Rectal smooth muscle tissue (tissue), 1 donor: ENCODE results near the gene AP1S3.
"Not testable (repeated sequence)": the region's sequence is repeated elsewhere in the genome, so short reads cannot be mapped to it uniquely, and the experiment has no call there.

Experiments
- H3K27ac ChIP-seq: one replicate; pipeline ENCODE4 v1.7.0; 2013; ENCODE audit warnings: low read depth, low read length, inconsistent platforms
- H3K27me3 ChIP-seq: one replicate; pipeline ENCODE4 v1.7.0; 2013; ENCODE audit warnings: low read length; ENCODE audit not compliant: control insufficient read depth, insufficient read depth
- H3K36me3 ChIP-seq: one replicate; pipeline ENCODE4 v1.7.0; 2013; ENCODE audit warnings: low read length; ENCODE audit not compliant: control insufficient read depth, insufficient read depth
- H3K4me1 ChIP-seq: one replicate; pipeline ENCODE4 v1.7.0; 2013; ENCODE audit warnings: low read length; ENCODE audit not compliant: control insufficient read depth, insufficient read depth
- H3K4me3 ChIP-seq: one replicate; pipeline ENCODE4 v1.7.0; 2013; ENCODE audit warnings: low read length
- H3K9ac ChIP-seq: one replicate; pipeline ENCODE4 v1.7.0; 2013; ENCODE audit warnings: low read length

Gene AP1S3

DNA sequence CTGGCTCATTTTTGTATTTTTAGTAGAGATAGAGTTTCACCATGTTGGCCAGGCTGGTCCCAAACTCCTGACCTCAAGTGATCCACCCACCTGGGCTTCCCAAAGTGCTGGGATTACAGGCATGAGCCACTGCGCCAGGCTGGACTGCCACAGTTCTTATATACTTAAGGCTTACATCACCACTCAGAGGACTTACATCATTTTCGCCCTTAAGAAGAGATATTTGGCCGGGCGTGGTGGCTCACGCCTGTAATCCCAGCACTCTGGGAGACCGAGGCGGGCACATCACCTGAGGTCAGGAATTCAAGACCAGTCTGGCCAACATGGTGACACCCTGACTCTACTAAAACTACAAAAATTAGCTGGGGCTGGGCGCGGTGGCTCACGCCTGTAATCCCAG is 49.3 kb downstream of the AP1S3 start:
- H3K4me3 ChIP-seq, H3K4me1 ChIP-seq, H3K9ac ChIP-seq, H3K36me3 ChIP-seq, H3K27me3 ChIP-seq, H3K27ac ChIP-seq: not testable (repeated sequence)

DNA sequence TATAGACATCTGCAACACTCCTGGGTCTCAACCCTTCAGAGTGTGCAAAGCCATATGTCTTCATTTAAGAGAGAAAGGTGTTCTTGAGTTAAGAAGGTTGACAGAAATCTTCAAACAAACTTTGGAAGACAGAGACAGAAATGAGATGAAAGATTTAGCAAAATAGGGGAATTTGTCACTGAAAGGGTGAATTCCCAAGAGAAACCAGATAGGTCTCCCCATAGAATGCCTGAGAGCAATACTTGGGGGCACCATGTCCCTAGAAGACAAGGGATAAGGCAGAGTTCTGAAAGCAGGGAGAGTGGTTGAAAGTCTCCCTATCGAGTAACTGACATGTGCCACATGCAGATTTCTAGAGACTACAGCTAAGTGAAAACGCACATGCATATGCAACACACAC is 50.0 kb downstream of the AP1S3 start:
- Histone ChIP-seq H3K4me1 (no peaks in the 10 kb centered on the region), H3K4me3 (no peak overlapping the region), H3K9ac (no peak overlapping the region), H3K36me3 (no peaks in the 10 kb centered on the region), H3K27ac (no peak overlapping the region), H3K27me3 (no peaks in the 10 kb centered on the region)

DNA sequence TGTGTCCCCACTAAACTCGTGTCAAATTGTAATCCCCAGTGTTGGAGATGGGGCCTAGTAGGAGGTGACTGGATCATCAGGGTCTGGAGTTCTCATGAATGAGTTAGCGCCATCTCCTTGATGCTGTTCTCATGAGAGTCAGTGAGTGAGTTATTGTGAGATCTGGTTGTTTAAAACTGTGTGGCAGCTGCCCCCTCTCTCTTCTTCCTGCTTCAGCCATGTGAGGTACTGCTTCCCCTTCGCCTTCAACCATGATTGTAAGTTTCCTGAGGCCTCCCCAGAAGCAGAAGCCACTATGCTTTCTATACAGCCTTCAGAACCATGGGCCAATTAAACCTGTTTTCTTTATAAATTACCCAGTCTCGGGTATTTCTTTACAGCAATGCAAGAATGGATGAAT is 50.4 kb downstream of the AP1S3 start:
- no peak overlapping the region for H3K27ac ChIP-seq
- H3K9ac ChIP-seq: no peak overlapping the region
- H3K4me3 ChIP-seq: no peak overlapping the region
- H3K36me3 ChIP-seq: no peaks in the 10 kb centered on the region
- H3K27me3 ChIP-seq: no peaks in the 10 kb centered on the region
- H3K4me1 ChIP-seq: no peaks in the 10 kb centered on the region

DNA sequence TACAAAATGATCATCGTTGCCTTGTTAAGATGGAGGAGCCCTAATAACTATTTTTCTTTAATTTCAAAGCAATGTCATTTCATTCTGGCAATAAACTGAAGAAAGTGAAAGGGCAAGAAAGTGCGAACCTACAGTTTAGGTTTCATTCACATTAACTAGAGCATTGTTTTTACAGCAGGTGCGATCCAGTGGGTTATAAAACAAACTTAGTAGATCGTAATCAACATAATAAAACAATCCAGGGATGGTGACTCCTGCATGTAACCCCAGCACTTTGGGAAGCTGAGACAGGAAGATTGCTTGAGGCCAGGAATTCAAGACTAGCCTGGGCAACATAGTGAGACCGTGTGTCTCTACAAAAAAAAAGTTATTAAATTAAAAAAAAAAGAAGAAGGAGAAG is 51.1 kb downstream of the AP1S3 start:
- no peaks in the 10 kb centered on the region for H3K4me1 ChIP-seq
- no peaks in the 10 kb centered on the region for H3K36me3 ChIP-seq
- no peak overlapping the region for H3K27ac ChIP-seq
- H3K27me3 ChIP-seq: no peaks in the 10 kb centered on the region
- H3K9ac ChIP-seq: no peak overlapping the region
- H3K4me3 ChIP-seq: no peak overlapping the region

DNA sequence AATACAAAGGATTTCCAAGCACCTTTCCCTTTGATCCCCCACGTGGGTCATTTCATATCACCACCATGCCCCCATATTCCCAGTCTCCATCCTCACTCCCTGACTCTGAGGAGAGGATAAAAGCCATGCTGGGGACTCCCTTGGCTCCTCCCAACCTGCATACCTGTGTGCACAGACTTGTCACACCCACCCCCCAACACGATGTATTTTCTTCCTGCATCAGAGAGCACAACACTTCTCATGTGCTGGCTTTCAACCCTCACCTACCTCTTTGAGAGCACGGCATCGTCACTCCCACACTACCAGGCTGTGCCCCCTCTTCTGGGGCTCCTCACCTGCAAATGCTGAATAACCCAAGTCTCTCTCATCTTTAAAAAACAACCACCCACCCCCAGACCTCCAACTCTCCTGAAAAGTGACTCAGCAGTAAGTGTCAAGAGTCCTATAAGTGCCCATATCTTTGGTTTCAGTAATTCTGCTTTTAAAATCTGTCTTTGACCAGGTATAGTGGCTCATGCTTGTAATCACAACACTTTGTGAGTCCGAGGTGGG is 53.1 kb downstream of the AP1S3 start:
- H3K36me3 ChIP-seq: no peaks in the 10 kb centered on the region
- no peaks in the 10 kb centered on the region for H3K27me3 ChIP-seq
- H3K9ac ChIP-seq: no peak overlapping the region
- H3K27ac ChIP-seq: no peak overlapping the region
- H3K4me1 ChIP-seq: no peaks in the 10 kb centered on the region
- H3K4me3 ChIP-seq: no peak overlapping the region

DNA sequence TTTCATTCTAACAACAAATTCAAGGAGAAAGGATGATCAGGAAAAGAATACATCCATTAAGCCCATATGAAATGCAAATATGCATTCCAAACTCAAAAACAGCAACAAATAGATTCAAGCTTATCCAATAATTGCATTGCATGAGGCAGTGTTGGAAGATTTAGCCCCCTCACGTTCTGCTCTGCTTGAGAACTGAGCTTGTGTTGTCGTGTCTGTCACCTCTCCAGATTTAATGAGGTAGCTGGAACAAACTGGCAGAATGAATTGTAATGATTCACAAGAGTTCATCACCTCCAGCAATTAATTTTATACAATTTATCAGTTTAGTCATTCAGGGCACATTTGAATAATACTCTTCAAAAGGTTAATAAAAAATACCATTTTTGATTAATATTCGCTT is 54.8 kb downstream of the AP1S3 start:
- no peak overlapping the region for H3K4me3 ChIP-seq
- no peaks in the 10 kb centered on the region for H3K36me3 ChIP-seq
- no peaks in the 10 kb centered on the region for H3K27me3 ChIP-seq
- H3K27ac ChIP-seq: no peak overlapping the region
- no peaks in the 10 kb centered on the region for H3K4me1 ChIP-seq
- no peak overlapping the region for H3K9ac ChIP-seq

DNA sequence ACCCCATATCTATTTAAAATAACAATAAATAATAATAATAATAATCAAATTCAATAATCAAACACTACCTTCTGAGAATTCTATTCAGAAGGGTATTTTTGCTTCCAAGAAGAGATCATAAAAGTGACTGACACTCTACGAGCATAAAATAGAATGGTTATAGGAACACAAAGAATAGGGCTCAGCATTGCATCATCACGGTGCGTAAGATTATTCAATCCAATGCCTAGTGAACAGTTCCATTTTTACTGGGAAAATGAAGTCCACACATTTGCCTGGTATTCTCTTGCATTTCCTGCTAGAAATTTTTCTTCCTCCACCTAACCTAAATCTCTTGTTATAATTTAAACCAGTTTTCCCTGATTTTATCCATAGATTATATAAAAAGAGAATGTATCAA is 55.8 kb downstream of the AP1S3 start:
- Histone ChIP-seq H3K4me3 (no peak overlapping the region), H3K9ac (no peak overlapping the region), H3K36me3 (no peaks in the 10 kb centered on the region), H3K27ac (no peak overlapping the region), H3K4me1 (no peaks in the 10 kb centered on the region), H3K27me3 (no peaks in the 10 kb centered on the region)

DNA sequence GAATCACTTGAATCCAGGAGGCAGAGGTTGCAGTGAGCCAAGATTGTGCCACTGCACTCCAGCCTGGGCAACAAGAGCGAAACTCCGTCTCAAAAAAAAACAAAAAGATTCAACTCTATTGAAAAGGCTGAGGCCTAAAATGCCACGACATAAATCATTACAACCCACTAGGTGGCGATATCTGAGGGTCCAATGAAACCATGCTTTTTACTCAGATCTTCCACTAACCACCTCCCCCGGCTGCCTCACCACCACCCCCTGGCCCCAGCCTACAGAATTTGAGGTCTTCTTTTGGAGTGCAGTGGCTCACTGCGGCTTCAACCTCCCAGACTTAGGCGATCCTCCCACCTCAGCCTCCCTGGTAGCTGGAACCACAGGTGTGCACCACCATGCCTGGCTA is 57.5 kb downstream of the AP1S3 start:
- no peak overlapping the region for H3K9ac ChIP-seq
- no peak overlapping the region for H3K4me3 ChIP-seq
- no peaks in the 10 kb centered on the region for H3K27me3 ChIP-seq
- no peak overlapping the region for H3K27ac ChIP-seq
- no peaks in the 10 kb centered on the region for H3K4me1 ChIP-seq
- H3K36me3 ChIP-seq: no peaks in the 10 kb centered on the region

DNA sequence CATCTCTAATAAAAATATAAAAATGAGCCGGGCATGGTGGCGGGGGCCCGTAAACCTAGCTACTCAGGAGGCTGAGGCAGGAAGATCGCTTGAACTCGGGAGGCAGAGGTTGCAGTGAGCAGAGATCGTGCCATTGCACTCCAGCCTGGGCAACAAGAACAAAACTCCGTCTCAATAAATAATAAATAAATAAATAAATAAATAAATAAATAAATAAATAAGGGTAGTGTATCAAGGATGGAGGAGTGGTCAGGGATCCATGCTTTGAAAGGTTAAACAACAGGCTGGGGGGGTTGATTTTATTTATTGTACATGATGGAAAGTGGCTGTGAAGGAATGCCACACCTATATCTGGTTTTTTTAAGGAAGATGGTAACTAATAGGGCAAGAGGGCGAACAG is 63.2 kb downstream of the AP1S3 start:
- H3K36me3 ChIP-seq: no peaks in the 10 kb centered on the region
- H3K27ac ChIP-seq: no peak overlapping the region
- no peak overlapping the region for H3K9ac ChIP-seq
- H3K4me1 ChIP-seq: no peaks in the 10 kb centered on the region
- H3K27me3 ChIP-seq: no peaks in the 10 kb centered on the region
- H3K4me3 ChIP-seq: no peak overlapping the region

DNA sequence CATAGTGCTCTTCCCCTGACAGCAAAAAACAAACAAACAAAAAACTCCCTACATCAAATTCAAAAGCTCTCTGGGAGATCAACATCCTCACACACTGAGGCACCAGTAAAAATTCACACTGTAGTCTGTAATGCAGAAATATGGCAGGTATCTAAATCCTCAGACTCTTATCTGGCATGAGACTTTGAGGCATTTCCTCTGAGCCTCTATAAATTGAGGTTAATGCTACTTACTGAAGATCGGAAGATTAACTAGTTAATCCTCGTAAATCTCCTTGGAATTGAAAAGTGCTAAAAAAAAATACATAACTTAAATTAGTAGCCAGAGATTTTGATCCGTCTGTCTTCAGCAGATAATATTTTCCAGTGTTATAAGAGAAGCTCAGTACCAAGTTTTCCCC is 65.0 kb downstream of the AP1S3 start:
- Histone ChIP-seq H3K36me3 (no peaks in the 10 kb centered on the region), H3K27me3 (no peaks in the 10 kb centered on the region), H3K27ac (no peak overlapping the region), H3K9ac (no peak overlapping the region), H3K4me1 (no peaks in the 10 kb centered on the region), H3K4me3 (no peak overlapping the region)

DNA sequence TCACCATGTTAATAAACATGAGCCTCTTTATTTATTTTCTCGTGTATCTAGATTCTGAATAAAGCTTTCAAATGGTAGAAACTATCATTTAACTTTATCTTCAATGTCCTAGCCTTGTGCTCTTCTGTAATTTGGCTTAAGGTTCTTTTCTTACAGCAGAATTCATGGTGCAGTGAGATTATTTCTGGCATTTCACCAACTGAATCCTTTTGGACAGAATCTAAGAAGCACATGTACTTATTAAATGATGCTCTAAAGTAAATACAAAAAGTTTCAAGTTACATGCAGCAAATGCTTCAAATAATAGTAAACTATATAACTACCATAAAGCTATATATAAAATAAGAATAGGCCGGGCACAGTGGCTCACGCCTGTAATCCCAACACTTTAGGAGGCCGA is 65.9 kb downstream of the AP1S3 start:
- H3K4me1 ChIP-seq: no peaks in the 10 kb centered on the region
- H3K36me3 ChIP-seq: no peaks in the 10 kb centered on the region
- H3K27ac ChIP-seq: no peak overlapping the region
- H3K4me3 ChIP-seq: no peak overlapping the region
- no peak overlapping the region for H3K9ac ChIP-seq
- H3K27me3 ChIP-seq: no peaks in the 10 kb centered on the region

DNA sequence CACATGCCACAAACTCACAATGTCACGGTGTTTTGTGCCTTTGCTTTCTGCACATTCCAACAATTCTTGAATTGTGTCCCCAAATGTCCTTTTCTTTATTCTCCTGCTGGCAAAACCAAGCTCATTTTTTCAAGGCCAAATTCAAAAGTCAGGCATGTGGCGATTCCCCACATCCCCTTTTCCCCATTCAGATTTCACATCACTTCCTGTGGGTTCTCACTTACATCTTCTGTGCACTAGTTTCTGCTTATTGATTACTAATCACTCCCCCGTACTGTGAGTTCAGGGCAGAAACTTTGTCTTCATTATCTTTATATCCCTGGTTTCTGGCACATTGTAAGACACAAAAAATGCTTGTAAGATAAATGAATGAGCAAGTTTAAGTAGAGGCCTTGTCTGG is 69.2 kb downstream of the AP1S3 start:
- no peak overlapping the region for H3K27ac ChIP-seq
- H3K4me3 ChIP-seq: no peak overlapping the region
- H3K36me3 ChIP-seq: no peaks in the 10 kb centered on the region
- H3K27me3 ChIP-seq: no peaks in the 10 kb centered on the region
- no peak overlapping the region for H3K9ac ChIP-seq
- H3K4me1 ChIP-seq: no peaks in the 10 kb centered on the region

DNA sequence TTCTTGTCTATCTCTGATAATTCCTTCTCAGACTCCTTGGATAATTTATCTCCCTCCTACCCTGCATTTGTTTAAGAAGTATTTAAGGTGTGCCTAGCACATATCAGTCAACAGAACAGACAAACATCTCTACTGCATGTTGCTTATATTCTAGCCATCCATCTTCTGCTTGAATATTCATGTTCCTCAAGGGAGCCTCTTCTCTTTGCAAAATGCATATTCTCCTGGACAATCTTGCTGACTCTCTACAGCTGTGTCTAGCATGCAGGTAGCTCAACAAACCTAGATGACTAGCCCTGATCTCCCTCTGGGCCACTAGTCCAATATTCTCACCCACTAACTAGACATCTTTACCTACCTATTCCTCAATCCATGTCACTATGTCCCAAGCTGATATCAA is 70.0 kb downstream of the AP1S3 start:
- Histone ChIP-seq H3K27ac (no peak overlapping the region), H3K4me1 (no peaks in the 10 kb centered on the region), H3K4me3 (no peak overlapping the region), H3K36me3 (no peaks in the 10 kb centered on the region), H3K27me3 (no peaks in the 10 kb centered on the region), H3K9ac (no peak overlapping the region)
